Thoracic aorta (tissue), 2 donors: Measurements from ENCODE around the gene AOPEP. TPM values are rescaled to one million over a fixed set of nuclear protein-coding genes. Genes with fewer than 3 reads are reported as not detected.
A peak's percentile ranks its signal among the peaks of the same experiment; 100 is the strongest.

Source experiments
- ATAC-seq: fragments of 150-250 bp; one replicate; pipeline ENCODE4 v1.8.0; 2017; ENCODE audit warnings: low read depth; ENCODE audit not compliant: insufficient number of reproducible peaks, low FRiP score
- DNase-seq: peaks from one replicate; pipeline ENCODE4 v3.0.0-alpha.2; 2020; ENCODE audit warnings: low spot score
- H3K27ac ChIP-seq, 2 donors: fragments of 200-600 bp; sonication (generic); 1 replicate in 1 of 2; 2 replicates in 1 of 2; pipeline ENCODE4 v1.5.1; 2016; ENCODE audit warnings: mild to moderate bottlenecking in 2 of 2, moderate library complexity in 2 of 2
- H3K27me3 ChIP-seq: fragments of 200-600 bp; sonication (generic); replicated peaks from 2 replicates; pipeline ENCODE4 v1.6.0; 2016; ENCODE audit warnings: mild to moderate bottlenecking; ENCODE audit not compliant: insufficient read depth
- H3K36me3 ChIP-seq: fragments of 200-600 bp; sonication (generic); one replicate; pipeline ENCODE4 v1.5.1; 2016
- H3K4me1 ChIP-seq, 2 donors: fragments of 200-600 bp; sonication (generic); 1 replicate in 1 of 2; 2 replicates in 1 of 2; pipeline versions ENCODE4 v1.5.1 to v1.6.0; 2016; ENCODE audit warnings: low read depth in 2 of 2, mild to moderate bottlenecking in 1 of 2; ENCODE audit not compliant: control insufficient read depth in 1 of 2
- H3K4me3 ChIP-seq: fragments of 200-600 bp; sonication (generic); 2 replicates; pipeline ENCODE4 v1.5.1; 2016; ENCODE audit warnings: mild to moderate bottlenecking
- H3K9me3 ChIP-seq: fragments of 200-600 bp; sonication (generic); 2 replicates; pipeline ENCODE4 v1.5.1; 2016
- CTCF ChIP-seq: fragments of 200-600 bp; sonication (generic); IDR thresholded peaks from one replicate; pipeline ENCODE4 v1.5.1; 2019; ENCODE audit warnings: antibody characterized with exemption
- total RNA-seq, 2 donors: library from RNA; depleted of rRNA; stranded (reverse); fragments of >200 nt; gene quantifications; one replicate each; pipeline versions ENCODE4 v1.1.0 to v1.2.3, GENCODE V29; 2016

The AOPEP gene
- total RNA-seq, 2 donors from 2014 or later = 494 to 668 TPM

GRCh38 chr9:94967482-94967881, 241.0 kb downstream of the AOPEP start:
- no peak for DNase-seq
- Histone ChIP-seq H3K27ac (no peak overlapping the region), H3K9me3 (no peaks in the 10 kb centered on the region), H3K4me1 (peaks cover 0 to 9% of the 10 kb centered on the region in 2 donors), H3K36me3 (no peaks in the 10 kb centered on the region), H3K27me3 (no peaks in the 10 kb centered on the region), H3K4me3 (no peak overlapping the region)
- ATAC-seq = no peak
- no peak for TF ChIP-seq CTCF

DNA sequence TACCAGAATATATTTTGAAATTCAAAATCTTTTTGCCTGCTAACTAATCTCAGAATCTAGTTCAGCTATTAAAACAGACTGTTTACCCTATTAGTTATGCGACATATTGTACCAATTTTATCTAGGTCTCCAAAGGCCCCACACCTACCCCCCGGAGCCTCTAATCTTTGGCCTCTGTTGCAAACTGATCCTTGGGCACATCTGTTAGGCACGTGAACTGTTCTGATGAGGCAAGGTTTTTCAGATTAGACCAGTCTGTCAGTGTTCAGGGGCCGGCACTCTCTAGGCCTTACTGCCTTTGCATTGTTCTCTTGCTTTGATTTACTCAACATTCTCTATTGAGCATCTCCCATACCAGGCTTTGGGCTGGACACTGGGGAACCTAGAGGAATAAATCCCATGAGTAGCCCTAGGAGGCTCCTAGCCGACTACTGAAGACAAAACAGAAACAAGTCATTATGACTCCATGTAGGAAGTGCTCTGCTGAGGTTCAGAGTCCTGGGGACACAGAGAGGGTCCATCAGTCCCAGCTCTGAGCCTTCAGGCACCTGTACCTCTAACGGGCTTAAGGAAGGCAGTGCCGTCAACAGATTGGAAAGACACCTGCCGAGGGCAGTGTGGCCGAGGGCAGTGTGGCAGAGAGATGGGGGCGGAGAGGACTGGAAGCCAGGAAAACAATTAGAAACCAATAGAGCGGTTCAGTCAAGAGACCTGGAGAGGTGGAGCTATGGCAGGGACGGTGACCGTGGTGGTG, 245.1 kb downstream of the AOPEP start:
- Histone ChIP-seq H3K27ac (peak overlapping the region; percentile 83 to 85), H3K4me1 (peaks cover 20 to 34% of the 10 kb centered on the region in 2 donors), H3K9me3 (no peaks in the 10 kb centered on the region), H3K36me3 (no peaks in the 10 kb centered on the region), H3K27me3 (no peaks in the 10 kb centered on the region), H3K4me3 (no peak overlapping the region)
- DNase-seq (no peak), ATAC-seq (no peak)
- no peak for TF ChIP-seq CTCF

DNA sequence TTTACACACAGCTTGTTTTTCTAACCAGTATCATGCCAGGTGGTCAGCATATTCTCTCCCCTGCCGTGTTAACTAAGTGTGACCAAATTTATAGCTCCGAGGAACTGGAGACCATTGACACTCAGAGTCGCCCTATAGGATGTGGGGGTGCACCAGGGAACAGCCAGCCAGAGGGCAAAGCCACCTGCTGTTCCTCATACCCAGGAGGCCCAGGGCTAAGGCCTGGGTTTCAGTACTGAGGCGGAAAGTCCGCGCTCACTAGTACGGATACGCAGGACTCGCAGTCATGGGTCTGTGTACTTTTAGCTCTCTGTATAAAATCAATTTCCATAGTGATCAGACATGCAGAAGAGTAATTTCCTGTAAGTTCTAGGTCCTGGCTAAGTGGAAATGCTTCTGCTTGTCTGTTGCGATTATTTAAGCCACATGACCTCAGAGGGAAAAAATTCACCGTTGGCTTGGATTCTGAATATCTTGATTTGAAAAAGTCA, 247.0 kb downstream of the AOPEP start:
- Histone ChIP-seq H3K4me1 (peaks cover 20 to 34% of the 10 kb centered on the region in 2 donors), H3K36me3 (no peaks in the 10 kb centered on the region), H3K9me3 (no peaks in the 10 kb centered on the region), H3K27ac (peak overlapping the region; percentile 83 to 85), H3K27me3 (no peaks in the 10 kb centered on the region), H3K4me3 (no peak overlapping the region)
- DNase-seq = no peak
- peak; percentile 42 for ATAC-seq
- no peak for TF ChIP-seq CTCF

DNA sequence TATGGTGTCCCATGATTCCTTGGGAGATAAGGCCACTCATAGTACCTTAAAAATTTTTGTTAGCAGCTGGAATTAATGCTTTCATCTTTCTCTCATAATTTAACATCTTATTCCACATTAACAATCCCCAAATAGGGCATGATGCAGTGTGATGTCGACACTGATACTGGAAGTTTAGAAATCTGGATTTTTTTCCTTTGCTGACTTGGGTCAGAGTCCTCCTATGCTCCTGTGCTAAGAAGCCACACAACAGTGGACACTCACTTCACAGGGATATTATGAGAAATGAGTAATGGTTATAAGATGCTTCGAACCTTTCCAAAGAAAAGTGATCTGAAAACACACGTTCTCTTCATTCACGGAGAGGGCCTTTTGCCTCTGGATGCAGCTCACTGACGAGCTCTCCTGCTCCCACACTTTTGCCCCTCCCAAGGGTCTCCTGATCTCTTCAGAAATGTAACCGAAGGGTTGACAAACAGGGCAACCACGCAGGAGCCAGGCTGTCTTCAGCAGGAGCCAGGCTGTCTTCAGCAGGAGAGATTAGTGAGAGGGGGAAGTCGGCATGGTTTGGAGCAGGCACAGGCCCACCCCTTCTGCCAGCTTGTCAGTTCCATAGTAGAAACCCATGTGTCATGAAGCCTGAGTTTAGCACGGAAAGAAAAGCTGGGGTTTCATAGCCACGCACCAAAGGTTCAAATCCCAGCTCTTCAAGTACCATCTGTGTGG, 247.8 kb downstream of the AOPEP start:
- DNase-seq (no peak), ATAC-seq (no peak)
- Histone ChIP-seq H3K9me3 (no peaks in the 10 kb centered on the region), H3K4me1 (peaks cover 20 to 34% of the 10 kb centered on the region in 2 donors), H3K36me3 (no peaks in the 10 kb centered on the region), H3K27ac (peak overlapping the region; percentile 83 to 85), H3K27me3 (no peaks in the 10 kb centered on the region), H3K4me3 (peak overlapping the region; percentile 16)
- TF ChIP-seq CTCF = no peak

DNA sequence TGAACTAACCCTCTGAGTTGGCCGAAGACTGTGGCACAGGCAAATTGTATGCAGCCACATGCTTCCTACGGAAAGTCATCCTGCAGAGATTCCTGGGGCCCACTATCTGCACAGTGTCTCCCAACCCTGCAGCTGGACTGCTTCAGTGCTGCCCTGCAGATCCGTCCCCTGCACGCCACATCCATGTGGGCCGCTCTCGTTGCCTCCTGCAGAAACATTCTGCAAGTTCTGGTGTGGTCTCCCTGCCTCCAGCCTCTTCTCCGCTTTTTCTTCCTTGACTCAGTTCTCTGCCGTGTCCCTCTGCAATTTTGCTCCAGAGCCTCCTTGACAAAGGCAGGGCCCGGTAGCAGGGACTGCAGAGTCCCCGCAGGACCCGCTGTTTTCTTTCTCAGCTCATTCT, 249.0 kb downstream of the AOPEP start:
- no peak for TF ChIP-seq CTCF
- ATAC-seq (no peak), DNase-seq (no peak)
- no peak overlapping the region for H3K4me3 ChIP-seq
- no peaks in the 10 kb centered on the region for H3K27me3 ChIP-seq
- no peaks in the 10 kb centered on the region for H3K36me3 ChIP-seq
- H3K27ac ChIP-seq = no peak overlapping the region
- H3K9me3 ChIP-seq = no peaks in the 10 kb centered on the region
- peaks cover 20 to 34% of the 10 kb centered on the region in 2 donors for H3K4me1 ChIP-seq
